Measurements from ENCODE around the gene CSGALNACT2. TPM values are rescaled to one million over a fixed set of nuclear protein-coding genes. Genes with fewer than 3 reads are reported as not detected.
A peak's percentile ranks its signal among the peaks of the same experiment; 100 is the strongest.
"Not testable (repeated sequence)": the region's sequence is repeated elsewhere in the genome, so short reads cannot be mapped to it uniquely, and the experiment has no call there.

Gene CSGALNACT2
- polyA plus RNA-seq, 1 experiment: 14.1 TPM

DNA sequence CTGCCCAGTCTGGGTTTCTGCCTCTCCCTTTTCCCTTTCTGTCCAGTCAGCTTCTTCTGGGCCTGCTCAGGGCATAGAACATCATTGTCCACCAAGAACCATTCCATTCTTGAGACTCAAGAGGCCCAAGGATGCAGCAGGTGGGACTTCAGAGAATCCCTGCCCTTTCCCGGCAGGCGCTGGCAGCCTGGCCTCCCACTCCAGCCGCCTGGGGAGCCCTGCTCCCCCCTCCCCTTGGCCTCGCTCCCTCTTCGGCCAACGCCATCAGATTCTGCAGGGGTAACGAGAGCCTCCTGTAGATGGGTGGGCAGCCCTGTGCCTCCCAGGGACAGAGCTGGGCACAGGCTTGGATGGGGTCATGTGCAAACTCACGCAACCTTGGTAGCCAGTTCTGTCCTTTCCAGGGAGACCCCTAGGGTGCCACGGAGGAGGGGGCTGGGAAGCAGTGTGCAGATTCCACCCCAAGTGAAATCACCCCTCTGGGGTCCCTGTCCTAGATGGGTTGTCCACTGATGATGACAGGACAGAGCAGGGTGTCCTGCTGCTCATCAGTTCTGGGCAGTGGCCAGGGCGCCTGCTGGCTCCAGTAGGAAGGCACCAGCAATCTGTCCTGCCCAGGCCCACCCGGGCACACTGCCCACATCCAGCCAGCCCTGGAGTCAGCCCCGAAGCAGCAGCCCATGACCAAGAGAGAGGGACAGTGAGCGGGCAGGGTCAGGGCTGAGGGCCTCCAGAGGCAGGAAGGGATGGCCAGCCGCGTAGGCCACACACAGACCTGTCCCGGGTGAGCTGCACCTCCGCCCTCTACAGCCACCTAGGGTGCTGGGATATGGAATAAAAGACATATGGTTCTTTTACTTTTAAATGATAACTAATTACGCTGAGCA lies 80.9 kb downstream of the CSGALNACT2 start:
- H3K27me3 ChIP-seq (ENCODE audit: control insufficient read depth, insufficient read depth, low read length): peaks cover 4% of the 10 kb centered on the region
- no peak overlapping the region for H3K4me3 ChIP-seq (ENCODE audit: low read depth, low read length)
- no peaks in the 10 kb centered on the region for H3K36me3 ChIP-seq (ENCODE audit: control insufficient read depth, insufficient read depth, low read length)
- DNase-seq (ENCODE audit: low read depth): no peak
- ChIA-PET POLR2A (no interaction called here), CTCF (interaction anchor here (11.8 kb wide), 1 partner anchor 16 kb away, joined by 87 read pairs; no protein-coding TSS in a partner anchor)
- TF ChIP-seq, protein P1, sequence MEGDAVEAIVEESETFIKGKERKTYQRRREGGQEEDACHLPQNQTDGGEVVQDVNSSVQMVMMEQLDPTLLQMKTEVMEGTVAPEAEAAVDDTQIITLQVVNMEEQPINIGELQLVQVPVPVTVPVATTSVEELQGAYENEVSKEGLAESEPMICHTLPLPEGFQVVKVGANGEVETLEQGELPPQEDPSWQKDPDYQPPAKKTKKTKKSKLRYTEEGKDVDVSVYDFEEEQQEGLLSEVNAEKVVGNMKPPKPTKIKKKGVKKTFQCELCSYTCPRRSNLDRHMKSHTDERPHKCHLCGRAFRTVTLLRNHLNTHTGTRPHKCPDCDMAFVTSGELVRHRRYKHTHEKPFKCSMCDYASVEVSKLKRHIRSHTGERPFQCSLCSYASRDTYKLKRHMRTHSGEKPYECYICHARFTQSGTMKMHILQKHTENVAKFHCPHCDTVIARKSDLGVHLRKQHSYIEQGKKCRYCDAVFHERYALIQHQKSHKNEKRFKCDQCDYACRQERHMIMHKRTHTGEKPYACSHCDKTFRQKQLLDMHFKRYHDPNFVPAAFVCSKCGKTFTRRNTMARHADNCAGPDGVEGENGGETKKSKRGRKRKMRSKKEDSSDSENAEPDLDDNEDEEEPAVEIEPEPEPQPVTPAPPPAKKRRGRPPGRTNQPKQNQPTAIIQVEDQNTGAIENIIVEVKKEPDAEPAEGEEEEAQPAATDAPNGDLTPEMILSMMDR (IDR thresholded peaks at IDR 0.05; ENCODE audit: insufficient read depth, low read depth, low read length): no peak

DNA sequence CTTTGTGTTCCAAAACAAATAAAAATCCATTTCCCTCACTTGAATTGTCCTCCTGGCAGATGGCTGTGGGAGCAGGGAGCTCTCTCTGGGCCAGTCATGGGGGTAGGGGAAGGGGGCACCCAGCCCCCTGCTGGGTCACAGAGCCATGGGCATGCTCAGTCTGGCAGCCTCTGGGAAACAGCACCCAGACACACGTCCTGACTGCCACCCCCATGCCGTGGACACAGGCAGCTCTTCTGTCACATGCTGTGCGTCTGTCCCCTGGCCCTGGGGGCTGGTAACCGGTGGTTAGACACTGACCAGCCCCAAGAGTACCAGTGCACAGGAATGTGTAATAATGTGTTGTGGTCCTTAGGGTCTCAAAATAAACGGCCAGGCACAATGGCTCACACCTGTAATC lies 81.6 kb downstream of the CSGALNACT2 start:
- ChIA-PET CTCF (interaction anchor here (11.8 kb wide), 1 partner anchor 16 kb away, joined by 87 read pairs; no protein-coding TSS in a partner anchor), POLR2A (no interaction called here)
- H3K27me3 ChIP-seq (ENCODE audit: control insufficient read depth, insufficient read depth, low read length): peaks cover 4% of the 10 kb centered on the region
- H3K36me3 ChIP-seq (ENCODE audit: control insufficient read depth, insufficient read depth, low read length): no peaks in the 10 kb centered on the region
- H3K4me3 ChIP-seq (ENCODE audit: low read depth, low read length): no peak overlapping the region
- TF ChIP-seq, protein P1 (IDR thresholded peaks at IDR 0.05; ENCODE audit: insufficient read depth, low read depth, low read length): no peak
- no peak for DNase-seq (ENCODE audit: low read depth)

DNA sequence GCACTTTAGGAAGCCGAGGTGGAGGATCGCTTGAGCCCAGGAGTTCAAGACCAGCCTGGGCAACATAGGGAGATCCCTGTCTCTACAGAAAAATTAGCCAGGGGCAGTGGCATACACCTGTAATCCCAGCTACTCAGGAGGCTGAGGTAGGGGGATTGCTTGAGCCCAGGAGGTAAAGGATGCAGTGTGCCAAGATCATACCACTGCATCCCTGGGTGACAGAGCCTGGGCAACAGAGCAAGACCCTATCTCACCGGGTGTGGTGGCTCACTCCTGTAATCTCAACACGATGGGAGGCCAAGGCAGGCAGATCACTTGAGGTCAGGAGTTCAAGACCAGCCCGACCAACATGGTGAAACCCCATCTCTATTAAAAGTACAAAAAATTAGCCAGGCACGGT lies 82.0 kb downstream of the CSGALNACT2 start:
- H3K27me3 ChIP-seq (ENCODE audit: control insufficient read depth, insufficient read depth, low read length); POLR2A ChIA-PET; H3K4me3 ChIP-seq (ENCODE audit: low read depth, low read length); DNase-seq (ENCODE audit: low read depth); H3K36me3 ChIP-seq (ENCODE audit: control insufficient read depth, insufficient read depth, low read length): not testable (repeated sequence)
- CTCF ChIA-PET: interaction anchor here (1.2 to 11.8 kb wide), 3 partner anchors 17 to 128 kb away, joined by 3 to 87 read pairs (median 3); no protein-coding TSS in a partner anchor

DNA sequence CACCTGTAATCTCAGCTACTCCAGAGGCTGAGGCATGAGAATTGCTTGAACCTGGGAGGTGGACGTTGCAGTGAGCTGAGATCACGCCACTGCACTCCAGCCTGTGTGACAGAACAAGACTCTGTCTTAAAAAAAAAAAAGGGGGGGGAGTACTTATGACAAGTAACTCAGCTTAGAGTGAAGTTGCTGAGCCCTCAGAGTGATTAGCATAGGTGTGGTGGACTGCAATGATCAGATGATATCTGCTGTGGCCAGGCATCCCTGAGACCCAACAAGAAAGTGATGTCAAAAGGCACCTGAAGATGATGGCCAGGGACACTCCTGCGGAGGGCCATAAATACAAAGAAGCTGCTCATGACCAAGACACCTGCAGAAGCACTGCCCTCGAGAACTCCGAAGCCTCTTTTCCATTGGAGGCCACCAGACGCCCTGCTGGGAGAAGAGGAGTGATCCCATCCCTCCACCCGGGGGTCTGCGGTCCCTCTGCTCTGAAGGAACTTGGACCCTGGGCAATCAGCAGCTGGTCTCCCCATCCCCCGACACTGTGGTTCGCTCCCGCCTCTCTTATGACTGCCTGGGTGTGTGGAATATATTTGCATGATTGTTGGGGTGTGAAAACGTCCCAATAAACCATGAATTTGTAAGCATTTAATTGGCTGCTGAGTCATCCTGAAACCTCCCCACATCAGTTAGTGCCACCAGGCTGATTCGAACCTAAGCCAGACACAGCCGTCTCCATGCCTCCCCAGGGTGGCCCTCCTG lies 82.6 kb downstream of the CSGALNACT2 start:
- TF ChIP-seq, protein P1 (IDR thresholded peaks at IDR 0.05; ENCODE audit: insufficient read depth, low read depth, low read length): no peak
- H3K4me3 ChIP-seq (ENCODE audit: low read depth, low read length): no peak overlapping the region
- no peaks in the 10 kb centered on the region for H3K36me3 ChIP-seq (ENCODE audit: control insufficient read depth, insufficient read depth, low read length)
- POLR2A ChIA-PET: no interaction called here
- H3K27me3 ChIP-seq (ENCODE audit: control insufficient read depth, insufficient read depth, low read length): peaks cover 8% of the 10 kb centered on the region
- DNase-seq (ENCODE audit: low read depth): no peak
- CTCF ChIA-PET: interaction anchor here (1.2 to 11.8 kb wide), 4 partner anchors 11 to 128 kb away, joined by 3 to 87 read pairs (median 3); no protein-coding TSS in a partner anchor

DNA sequence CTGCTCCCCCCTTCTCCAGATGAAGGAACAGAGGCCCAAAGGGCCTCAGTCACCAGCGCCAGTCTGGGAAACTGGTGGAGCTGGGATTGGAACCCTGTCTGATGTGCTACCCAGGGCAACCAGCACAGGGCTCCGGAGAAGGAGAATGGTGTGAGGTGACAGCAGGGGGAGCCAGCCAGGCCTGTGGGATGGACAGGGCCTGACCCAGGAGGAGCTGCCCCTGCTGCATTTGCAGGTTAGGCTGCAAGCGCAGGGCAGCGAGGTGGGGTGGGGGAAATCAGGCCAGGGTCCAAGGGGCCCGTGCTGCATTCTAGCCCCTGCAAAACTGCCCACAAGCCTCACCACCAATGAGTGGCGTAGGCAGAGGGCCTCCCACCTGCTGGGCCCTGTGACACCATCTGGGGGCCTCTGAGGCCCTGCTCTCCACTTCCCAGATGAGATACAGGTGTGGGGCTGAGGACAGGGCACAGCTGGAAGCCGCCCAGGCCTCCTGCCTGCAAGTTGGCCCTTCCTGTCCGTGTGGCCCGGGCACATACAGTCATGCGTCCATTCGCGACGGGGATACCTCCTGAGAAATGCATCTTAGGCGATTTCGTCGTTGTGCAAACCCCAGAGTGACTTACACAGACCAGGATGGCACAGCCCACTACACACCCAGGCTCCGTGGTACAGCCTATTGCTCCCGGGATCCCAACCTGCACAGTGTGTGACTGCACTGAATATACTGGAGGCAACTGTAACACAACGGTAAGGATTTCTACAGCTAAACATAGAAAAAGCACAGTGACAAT lies 83.4 kb downstream of the CSGALNACT2 start:
- DNase-seq (ENCODE audit: low read depth): no peak
- CTCF ChIA-PET: interaction anchor here (1.2 to 11.8 kb wide), 4 partner anchors 12 to 127 kb away, joined by 3 to 87 read pairs (median 3); no protein-coding TSS in a partner anchor
- TF ChIP-seq, protein P1 (IDR thresholded peaks at IDR 0.05; ENCODE audit: insufficient read depth, low read depth, low read length): peak; percentile 25
- Histone ChIP-seq H3K36me3 (ENCODE audit: control insufficient read depth, insufficient read depth, low read length) (no peaks in the 10 kb centered on the region), H3K4me3 (ENCODE audit: low read depth, low read length) (no peak overlapping the region), H3K27me3 (ENCODE audit: control insufficient read depth, insufficient read depth, low read length) (peaks cover 9% of the 10 kb centered on the region)
- POLR2A ChIA-PET: no interaction called here
